Raji (cell line): ENCODE results near the gene ZNF319.

Source experiments
- POLR2A ChIP-seq: IDR thresholded peaks from 2 replicates; pipeline ENCODE4 v1.6.1; 2011; ENCODE audit warnings: low read depth, low read length, control low read depth; ENCODE audit not compliant: insufficient read depth

The ZNF319 gene

GRCh38 chr16:58041628-58041955 is 41.1 kb upstream of the ZNF319 start:
- TF ChIP-seq POLR2A, result no peak

- TF ChIP-seq POLR2A, result no peak
Measured at GRCh38 chr16:58040945-58041627, 40.6 kb upstream of the ZNF319 start.

GRCh38 chr16:58040496-58040846 is 40.0 kb upstream of the ZNF319 start:
- TF ChIP-seq POLR2A, result no peak

- no peak for TF ChIP-seq POLR2A
Measured at GRCh38 chr16:58039829-58040495, 39.5 kb upstream of the ZNF319 start.

GRCh38 chr16:58038219-58038641 is 37.8 kb upstream of the ZNF319 start:
- no peak for TF ChIP-seq POLR2A

- no peak for TF ChIP-seq POLR2A
Measured at GRCh38 chr16:58037365-58038057, 37.0 kb upstream of the ZNF319 start.

- TF ChIP-seq POLR2A, result no peak
Measured at GRCh38 chr16:58036943-58037342, 36.5 kb upstream of the ZNF319 start.

- no peak for TF ChIP-seq POLR2A
Measured at GRCh38 chr16:58035356-58036170, 35.1 kb upstream of the ZNF319 start.

- TF ChIP-seq POLR2A, result no peak
Measured at GRCh38 chr16:58034774-58035173, 34.3 kb upstream of the ZNF319 start.

- no peak for TF ChIP-seq POLR2A
Measured at GRCh38 chr16:58034128-58034685, 33.7 kb upstream of the ZNF319 start.

GRCh38 chr16:58032710-58033293 is 32.3 kb upstream of the ZNF319 start:
- TF ChIP-seq POLR2A, result no peak

- TF ChIP-seq POLR2A, result no peak
Measured at GRCh38 chr16:58031016-58031800, 30.7 kb upstream of the ZNF319 start.

GRCh38 chr16:58030136-58030840 is 29.8 kb upstream of the ZNF319 start:
- no peak for TF ChIP-seq POLR2A
